Stimulated activated CD8-positive, alpha-beta memory T cell treated with anti-CD3 and anti-CD28 coated beads, Interleukin-7, amount 100 ng/mL, for 24 hours (primary cell): ENCODE results near the gene DPH7.
"Not testable (repeated sequence)": the region's sequence is repeated elsewhere in the genome, so short reads cannot be mapped to it uniquely, and the experiment has no call there.

Experiments used
- DNase-seq: peaks from one replicate; pipeline ENCODE4 v3.0.0-alpha.2; 2020; ENCODE audit warnings: low read depth

DPH7 gene

GRCh38 chr9:137578518-137579258 is at the start of gene DPH7:
DPH7 (minus strand) TSS chr9:137578925; CDS start chr9:137578777, 148 bp downstream.
- peak; percentile 96 for DNase-seq

- not testable (repeated sequence) for DNase-seq
Observed at GRCh38 chr9:137627406-137627805, 48.7 kb upstream of the DPH7 start.

GRCh38 chr9:137626464-137626863 is 47.7 kb upstream of the DPH7 start:
- no peak for DNase-seq

- DNase-seq = not testable (repeated sequence)
Observed at GRCh38 chr9:137622211-137622610, 43.5 kb upstream of the DPH7 start.

- no peak for DNase-seq
Observed at GRCh38 chr9:137621131-137621757, 42.5 kb upstream of the DPH7 start.

GRCh38 chr9:137620581-137620980 is 41.9 kb upstream of the DPH7 start:
- DNase-seq = no peak

GRCh38 chr9:137620048-137620405 is 41.3 kb upstream of the DPH7 start:
- DNase-seq = no peak

- DNase-seq = no peak
Observed at GRCh38 chr9:137619240-137620047, 40.7 kb upstream of the DPH7 start.

- DNase-seq = peak; percentile 74
Observed at GRCh38 chr9:137618105-137619067, 39.7 kb upstream of the DPH7 start, which contains the start of gene EHMT1. EHMT1 (plus strand) TSS chr9:137619005; CDS start chr9:137619029, 24 bp downstream.

GRCh38 chr9:137615387-137615871 is 36.7 kb upstream of the DPH7 start:
- no peak for DNase-seq

- DNase-seq = no peak
Observed at GRCh38 chr9:137614631-137615386, 36.1 kb upstream of the DPH7 start.

GRCh38 chr9:137613738-137614523 is 35.2 kb upstream of the DPH7 start:
- DNase-seq = no peak

- DNase-seq = no peak
Observed at GRCh38 chr9:137613259-137613658, 34.5 kb upstream of the DPH7 start.

GRCh38 chr9:137612741-137613142 is 34.0 kb upstream of the DPH7 start:
- DNase-seq = no peak

GRCh38 chr9:137611623-137612609 is 33.2 kb upstream of the DPH7 start:
- DNase-seq = no peak

- DNase-seq = no peak
Observed at GRCh38 chr9:137610944-137611343, 32.2 kb upstream of the DPH7 start.

GRCh38 chr9:137607141-137607857 is 28.6 kb upstream of the DPH7 start:
- DNase-seq = no peak

GRCh38 chr9:137606734-137607138 is 28.0 kb upstream of the DPH7 start:
- DNase-seq = no peak
